Activated CD4-positive, alpha-beta T cell treated with anti-CD3 and anti-CD28 coated beads, Interleukin-10, Interleukin-2, amounts not matched to agents 100 ng/mL and 50 ng/mL, durations not matched to agents 16 hours and 8 hours (primary cell): ENCODE results near the gene ZPR1.
"Not testable (repeated sequence)": the region's sequence is repeated elsewhere in the genome, so short reads cannot be mapped to it uniquely, and the experiment has no call there.

Experiments used
- DNase-seq: peaks from one replicate; pipeline ENCODE4 v3.0.0-alpha.2; 2020

Gene ZPR1

DNA sequence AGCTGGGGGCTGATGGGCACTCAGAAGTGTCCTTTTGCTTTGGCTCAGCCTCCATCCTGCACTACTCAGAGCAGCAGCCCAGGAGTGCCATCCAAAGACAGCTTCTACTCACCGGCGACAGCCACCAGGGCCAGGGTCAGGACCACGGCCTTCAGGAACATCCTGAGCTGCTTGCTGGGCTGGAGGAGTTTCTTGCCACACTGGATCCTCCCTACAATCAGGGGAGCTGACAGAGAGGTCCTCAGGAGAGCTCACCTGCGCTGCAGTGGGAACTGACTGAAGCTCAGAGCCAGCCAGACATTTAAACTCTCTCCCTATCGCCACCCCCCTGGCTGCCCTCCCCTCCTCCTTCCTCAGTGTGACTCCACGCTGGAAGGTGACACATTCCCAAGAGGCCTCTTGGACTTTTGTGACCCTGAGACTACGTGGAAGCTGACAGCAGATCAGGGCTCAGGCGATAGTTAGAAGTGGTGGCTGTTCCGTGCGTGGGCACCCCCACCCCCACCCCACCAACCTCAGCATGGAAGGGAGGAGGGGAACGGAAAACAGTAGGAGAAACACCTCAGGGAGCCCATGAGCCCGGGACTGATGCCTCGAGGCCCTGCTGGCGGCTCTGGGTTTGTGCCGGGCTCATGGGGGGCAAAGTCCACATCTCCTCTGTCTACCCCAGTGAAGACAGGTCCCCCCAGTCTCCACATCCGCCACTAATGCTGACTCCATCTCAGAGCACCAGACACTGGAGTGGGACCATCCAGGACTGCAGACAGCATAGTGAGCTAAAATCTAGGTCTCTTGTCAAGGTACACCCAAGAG is 35.4 kb upstream of the ZPR1 start, which contains the start of gene APOA4:
APOA4 (minus strand) TSS at position 274 of the 813 bp plus-strand sequence; CDS start at position 161, 113 bp downstream.
- no peak for DNase-seq

DNA sequence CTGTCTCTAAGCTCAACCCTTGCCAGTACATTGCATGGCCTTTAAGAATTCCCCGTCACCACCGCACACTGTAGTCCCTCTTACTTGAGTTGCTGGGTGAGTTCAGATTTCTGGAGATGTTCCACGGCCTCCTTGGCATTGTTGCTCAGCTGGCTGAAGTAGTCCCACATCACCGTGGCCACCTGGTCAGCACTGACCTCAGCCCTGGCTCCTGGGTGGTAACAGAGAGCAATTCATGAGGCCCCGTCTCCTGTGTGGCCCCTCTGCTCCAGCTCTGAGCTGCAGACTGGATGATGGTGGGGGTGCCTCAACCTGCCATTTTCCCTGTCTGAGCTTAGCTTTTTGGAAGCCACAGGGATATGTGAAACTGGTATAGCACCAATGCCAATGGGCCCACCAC is 34.8 kb upstream of the ZPR1 start:
- no peak for DNase-seq

DNA sequence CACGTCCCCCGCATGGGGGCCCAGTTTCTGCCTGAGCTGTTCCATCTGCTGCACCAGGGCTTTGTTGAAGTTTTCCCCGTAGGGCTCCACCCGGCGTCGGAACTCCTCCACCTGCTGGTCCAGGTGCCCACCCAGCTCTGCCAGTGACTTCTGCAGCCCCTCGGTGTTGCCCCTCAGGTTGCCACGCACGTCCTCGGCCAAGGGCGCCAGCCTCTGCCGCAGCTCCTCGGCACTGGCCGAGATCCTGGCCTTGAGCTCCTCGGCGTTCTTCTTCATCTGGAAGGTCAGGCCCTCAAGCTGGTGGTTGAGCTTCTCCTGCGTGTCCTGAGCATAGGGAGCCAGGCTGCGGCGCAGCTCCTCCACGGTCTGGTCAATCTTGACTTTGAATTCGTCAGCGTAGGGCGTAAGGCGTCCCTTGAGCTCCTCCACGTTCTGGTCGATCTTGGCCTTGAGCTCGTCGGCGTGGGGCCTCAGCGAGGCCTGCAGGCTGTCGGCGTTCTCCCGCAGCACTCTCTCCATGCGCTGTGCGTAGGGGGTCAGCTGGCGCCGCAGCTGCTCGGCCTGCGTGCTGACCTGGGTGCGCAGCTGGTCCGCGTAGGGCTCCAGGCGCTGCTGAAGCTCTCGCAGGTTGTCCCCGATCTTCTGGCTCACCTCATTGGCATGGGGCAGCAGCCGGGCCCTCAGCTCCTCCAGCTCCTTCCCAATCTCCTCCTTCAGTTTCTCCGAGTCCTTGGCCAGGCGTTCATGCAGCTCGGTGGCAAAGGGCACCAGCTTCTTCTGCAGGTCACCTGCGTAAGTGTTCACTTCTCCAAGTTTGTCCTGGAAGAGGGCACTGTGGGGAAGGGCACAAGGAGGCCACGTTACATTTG is 33.5 kb upstream of the ZPR1 start:
- DNase-seq = no peak

DNA sequence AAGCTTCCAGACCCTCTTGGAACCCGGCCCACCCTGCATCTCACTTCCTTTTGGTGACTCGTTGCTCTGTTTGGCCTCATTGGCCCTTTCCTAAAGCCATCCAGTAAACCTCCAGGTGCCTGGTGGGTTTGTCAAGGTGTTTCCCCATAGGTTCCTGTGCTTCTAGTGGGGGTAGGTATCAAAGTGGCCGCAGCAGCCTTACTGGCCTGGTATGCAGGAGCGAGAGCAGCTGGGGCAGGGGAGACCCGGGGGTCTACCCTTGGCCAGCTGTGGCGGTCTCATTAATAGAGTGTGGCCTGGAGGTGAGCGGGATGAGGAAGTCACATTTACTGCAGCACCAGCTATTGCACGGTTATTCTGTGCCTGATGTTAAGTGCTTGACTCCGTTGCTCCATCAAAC is 31.2 kb upstream of the ZPR1 start:
- no peak for DNase-seq

DNA sequence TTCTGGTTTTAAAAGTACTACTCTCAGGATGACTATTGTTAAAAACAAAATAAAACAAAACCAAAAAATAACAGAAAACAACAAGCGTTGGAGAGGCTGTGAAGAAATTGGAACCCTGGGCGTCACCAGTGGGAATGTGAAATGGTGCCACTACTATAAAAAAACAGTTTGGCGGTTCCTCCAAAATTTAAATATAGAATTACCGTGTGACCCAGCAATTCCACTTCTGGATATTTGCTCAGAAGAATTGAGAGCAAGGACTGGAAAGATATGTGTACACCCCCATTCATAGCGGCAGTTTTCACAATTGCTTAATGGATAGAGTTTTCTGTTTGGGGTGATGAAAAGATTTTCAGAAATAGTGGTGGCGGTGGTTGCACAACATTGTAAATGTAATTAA is 26.7 kb upstream of the ZPR1 start:
- no peak for DNase-seq

DNA sequence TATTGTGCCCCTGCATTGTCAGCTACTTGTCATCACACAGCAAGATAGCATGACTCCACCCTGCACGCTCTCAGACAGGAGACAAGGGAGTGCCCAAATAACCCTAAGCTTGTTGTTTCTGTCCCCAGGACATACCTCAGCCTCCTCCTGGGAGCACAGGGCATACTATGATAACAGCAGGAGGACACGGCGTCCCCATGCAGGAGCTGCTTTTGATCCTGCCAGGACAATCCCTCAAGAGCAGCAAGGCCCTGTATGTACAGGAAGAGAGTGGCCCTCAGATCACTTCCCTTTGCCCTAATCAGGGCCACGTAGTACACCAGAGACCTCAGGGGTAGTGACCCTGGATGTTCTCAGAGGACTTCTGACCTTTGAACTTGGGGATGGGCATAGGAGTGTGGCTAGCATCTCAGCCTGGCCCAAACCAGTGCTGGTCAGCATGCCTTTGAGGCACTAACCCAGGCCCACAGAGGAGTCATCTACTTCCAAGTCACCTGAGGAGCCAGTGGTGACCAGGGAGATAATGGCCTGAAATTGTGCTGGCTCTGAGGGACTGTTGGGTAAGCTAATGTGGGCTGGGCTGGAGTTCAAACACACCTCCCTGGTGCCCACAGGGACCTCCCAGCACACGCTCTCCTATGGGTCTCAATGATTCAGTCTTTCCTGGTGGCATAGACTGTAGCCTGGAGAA is 26.1 kb upstream of the ZPR1 start:
- no peak for DNase-seq

DNA sequence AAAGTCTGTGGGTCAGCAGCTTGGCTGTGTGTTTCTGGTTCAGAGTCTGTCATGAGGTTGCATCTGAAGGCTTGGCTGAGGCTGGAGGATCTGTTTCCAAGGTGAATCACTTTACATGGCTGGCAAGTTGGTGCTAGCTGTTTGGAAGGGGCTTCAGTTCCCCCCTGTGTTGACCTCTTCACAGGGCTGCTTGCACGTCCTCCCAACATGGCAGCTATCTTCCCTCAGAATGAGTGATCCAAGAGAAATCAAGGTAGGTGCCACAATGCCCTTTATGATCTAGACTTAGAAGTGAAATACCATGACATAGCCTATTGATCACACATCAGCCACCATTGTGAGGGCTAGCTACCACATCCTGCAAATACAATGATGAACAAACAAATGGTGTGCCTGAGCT is 25.3 kb upstream of the ZPR1 start:
- DNase-seq = no peak

DNA sequence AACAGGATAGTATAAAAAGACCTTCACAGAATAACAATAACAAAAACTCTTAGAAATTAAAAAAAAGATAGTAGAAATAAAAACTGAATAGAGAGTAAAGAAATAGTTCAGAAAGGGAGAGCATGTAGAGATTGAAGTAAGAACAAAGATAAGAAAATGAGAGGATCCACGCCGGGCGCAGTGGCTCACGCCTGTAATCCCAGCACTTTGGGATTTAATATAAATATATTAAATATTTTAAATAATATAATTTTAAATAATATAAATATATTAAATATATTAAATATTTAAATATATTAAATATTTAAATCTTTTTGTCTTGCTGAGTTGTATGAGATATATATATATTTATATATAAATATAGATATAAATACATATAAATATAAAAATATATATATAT is 24.3 kb upstream of the ZPR1 start:
- no peak for DNase-seq

DNA sequence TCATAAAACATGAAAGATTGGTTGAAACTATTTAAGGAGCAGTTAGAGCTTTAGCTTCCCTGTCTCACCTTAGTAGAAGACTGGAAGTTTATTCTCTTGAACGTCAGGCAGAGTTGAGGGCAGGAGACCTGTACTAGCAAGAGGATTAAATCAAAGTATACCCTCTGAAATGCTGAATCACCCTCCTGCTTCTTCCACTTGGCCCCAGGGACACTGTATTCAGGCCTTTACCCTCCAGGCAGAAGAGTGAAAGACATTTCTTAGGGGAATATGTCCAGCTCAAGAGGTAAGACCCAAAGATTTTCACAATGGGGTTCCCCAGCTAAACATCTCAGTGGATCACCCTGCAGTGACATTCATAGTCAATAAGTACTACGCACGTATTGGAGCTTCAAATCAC is 23.4 kb upstream of the ZPR1 start:
- no peak for DNase-seq

DNA sequence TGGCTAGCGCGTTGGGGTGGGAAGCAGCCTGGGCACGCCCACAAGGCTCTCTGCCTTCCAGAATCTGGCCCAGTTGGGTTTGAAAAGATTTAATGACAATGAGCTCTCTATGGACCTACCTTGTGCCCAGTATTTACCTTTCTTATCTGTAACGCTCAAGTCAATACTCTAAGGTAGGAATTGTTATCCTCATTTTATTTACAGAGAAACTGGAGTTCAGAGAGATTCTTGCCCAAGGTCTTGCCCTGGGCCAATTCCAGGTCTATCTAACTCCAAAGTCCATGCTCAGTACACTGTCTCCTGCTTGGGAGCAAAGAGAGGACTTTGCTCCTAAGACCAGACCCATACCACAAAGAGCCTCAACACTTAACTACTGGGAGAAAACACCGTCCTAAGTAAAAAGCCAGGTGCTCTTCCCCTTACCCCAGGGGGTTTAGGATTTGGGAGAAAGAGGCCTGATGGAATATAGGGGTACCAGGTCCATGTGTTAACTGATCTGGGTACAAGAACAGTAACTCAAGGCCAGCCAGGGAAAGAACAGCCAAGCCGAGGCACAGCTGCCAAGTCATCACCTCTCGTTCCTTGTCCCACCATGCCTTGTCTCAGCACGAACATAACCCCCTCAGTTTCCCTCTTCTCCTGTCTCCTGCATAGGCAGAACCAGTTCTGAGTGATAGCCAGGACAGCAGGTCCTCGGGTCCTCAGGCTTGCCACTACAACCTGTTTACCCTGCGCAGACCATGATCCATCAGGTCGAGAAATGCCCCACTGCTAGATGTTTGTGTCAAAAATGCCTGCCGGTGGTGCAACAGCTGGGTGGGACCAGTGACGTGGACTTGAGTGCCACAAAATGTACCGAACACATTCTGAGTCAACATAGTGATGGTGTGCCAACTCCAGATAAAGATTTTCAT is 20.7 kb upstream of the ZPR1 start:
- no peak for DNase-seq

DNA sequence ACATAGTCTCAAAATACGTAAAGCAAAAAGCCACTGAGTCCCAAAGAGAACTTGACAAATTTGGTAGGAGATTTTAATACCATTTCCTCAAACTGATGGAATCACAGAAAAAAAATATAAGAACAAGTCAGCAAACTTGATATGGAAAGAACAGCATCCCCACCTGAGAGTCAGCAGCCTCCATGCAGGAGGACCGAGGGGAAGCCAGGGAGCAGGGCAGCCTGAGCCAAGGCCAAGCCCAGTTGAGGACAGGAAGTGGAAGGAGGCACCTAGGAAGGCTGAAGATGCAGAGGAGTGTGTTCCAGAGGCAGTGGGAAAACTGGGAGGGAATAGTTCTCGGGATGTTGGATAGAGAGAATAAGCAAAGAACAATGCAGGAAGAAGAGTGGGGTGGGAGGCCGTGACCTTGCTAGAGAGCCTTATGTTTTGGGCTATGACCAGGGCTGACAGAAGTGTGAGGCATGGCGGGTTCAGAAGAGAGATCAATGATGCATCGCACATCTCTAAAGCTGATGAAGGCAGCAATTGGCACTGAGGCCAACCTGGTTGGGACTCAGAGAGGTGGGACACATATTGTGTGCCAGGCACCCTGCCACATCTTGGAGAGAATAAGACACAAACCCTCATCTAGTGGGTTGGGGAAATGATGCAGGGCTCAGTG is 19.9 kb upstream of the ZPR1 start:
- DNase-seq = no peak

DNA sequence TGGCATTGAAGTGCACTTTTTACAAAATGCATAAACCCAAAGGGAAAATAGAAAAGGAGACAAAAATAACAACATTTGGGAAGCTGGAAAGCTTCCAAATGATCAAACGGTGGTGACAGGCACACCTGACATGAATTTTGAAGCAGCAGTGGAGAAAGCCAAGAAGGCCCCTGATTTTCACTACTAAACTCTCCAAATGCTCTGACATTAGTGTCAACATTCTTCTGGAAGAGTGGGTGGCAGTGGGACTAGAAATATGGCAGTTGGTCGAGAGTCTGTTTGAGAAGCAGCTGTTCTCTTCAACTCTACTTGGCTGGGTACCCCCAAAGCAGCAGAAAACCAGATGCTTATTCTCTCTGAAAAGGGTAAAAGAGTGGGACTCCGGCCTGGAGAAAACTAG is 16.2 kb upstream of the ZPR1 start:
- DNase-seq = no peak

DNA sequence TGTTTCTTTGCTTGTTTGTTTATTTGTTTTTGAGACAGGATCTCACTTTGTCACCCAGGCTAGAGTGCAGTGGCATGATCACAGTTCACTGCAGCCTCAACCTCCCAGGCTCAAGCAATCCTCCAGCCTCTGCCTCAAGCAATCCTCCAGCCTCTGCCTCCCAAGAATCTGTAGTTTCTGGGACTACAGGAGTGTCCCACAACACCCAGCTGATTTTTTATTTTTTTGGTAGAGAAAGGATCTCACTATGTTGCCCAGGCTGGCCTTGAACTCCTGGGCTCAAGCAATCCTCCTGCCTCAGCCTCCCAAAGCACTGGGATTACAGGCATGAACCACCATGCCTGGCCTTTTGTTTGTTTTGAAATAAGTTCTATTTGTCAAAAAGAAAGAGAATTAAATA is 13.8 kb upstream of the ZPR1 start:
- not testable (repeated sequence) for DNase-seq

DNA sequence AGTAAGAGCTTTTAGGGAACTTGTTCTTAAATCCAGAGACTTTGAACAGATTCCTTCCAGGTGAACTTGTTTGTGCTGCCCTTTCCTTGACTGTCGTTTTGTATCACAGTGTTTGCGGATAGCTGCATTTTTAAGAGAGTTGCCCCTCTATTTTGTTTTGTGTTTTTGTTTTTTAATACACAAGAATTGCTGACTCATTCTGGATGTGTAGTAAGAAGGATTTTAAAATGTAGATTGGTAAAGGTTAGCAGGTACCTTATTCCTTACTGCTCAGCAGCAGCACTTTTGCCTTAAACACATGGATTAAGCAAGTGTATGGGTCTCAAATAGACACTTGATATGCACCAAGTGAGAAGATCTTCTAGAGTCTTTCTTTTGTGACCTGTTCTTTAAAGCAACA is 12.8 kb upstream of the ZPR1 start:
- no peak for DNase-seq

DNA sequence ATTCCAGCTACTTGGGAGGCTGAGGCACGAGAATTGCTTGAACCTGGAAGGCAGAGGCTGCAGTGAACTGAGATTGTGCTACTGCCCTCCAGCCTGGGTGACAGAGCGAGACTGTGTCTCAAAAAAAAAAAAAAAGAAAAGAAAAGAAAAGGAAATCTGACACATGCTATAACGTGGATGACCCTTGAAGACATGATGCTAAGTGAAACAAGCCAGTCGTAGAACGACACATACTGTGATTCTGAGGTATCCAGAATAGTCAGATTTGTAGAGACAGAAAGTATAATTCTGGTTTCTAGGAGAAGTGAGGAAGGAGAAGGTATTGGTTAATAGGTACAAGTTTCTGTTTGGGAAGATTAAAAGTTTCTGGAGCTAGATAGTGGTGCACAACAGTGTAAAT is 10.5 kb upstream of the ZPR1 start:
- peak; percentile 47 for DNase-seq

DNA sequence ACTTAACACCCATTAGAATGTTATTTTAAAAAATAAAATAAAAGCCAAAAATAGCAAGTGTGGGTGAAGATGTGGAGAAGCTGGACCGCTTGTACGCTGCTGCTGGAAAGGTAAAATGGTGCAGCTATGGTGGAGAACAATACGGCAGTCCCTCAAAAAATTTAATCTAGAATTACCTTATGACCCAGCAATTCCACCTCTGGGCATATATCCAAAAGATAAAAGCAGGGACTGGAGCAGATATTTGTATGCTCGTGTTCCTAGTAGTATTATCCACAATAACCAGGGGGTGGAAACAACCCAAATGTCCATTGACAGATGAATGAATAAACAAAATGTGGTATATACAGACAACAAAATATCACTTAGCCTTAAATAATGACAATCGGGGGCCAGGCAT is 10.0 kb upstream of the ZPR1 start:
- DNase-seq = no peak

DNA sequence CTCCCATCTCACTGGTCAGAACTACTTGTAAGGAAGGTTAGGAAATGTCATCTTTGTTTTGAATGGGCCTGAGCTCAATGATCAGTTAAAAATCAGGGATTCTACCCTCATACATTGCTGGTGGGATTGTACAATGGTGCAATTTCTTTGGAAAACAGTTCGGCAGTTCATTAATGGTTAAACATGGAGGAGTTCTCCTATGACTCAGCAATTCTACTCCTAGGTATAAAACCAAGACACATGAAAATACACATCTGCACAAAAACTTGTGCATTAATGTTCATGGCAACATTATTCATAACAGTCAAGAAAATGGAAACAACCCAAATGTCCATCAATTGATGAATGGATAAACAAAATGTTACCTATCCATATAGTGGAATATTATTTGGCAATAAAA is 8.7 kb upstream of the ZPR1 start:
- no peak for DNase-seq

DNA sequence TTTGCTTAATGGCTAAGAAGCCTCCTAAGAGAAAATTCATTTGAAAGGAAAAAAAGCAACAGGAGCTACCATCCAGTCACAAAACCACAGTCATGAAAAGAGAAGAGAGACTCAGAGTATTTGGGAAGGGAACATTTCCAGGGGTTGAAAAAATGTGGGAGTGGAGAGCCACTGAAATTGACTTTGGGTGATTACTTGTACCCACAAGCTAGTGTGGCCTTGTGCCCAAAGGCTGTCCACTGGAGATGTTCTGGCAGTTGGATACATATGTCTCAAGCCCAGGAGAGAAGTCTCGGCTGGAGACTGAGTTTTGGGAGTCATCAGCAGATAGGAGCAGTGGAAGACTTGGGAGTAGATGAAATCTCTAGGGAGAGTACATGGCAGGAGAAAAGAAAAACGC is 7.0 kb upstream of the ZPR1 start:
- no peak for DNase-seq

DNA sequence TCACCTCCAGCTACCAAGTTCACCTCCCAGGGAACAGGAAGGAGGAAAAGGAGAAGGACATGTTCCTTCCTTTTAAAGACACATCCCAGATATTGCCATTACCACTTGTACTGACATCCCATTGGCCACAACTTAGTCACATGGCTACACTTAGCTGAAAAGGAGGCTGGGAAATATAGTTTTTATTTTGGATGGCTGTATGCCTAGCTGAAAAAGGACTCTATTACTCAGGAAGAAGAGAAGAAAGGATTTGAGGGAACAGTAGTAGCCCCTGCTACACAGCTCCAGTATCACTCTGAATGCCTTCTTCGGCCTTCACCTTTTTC is 5.9 kb upstream of the ZPR1 start:
- DNase-seq = no peak

DNA sequence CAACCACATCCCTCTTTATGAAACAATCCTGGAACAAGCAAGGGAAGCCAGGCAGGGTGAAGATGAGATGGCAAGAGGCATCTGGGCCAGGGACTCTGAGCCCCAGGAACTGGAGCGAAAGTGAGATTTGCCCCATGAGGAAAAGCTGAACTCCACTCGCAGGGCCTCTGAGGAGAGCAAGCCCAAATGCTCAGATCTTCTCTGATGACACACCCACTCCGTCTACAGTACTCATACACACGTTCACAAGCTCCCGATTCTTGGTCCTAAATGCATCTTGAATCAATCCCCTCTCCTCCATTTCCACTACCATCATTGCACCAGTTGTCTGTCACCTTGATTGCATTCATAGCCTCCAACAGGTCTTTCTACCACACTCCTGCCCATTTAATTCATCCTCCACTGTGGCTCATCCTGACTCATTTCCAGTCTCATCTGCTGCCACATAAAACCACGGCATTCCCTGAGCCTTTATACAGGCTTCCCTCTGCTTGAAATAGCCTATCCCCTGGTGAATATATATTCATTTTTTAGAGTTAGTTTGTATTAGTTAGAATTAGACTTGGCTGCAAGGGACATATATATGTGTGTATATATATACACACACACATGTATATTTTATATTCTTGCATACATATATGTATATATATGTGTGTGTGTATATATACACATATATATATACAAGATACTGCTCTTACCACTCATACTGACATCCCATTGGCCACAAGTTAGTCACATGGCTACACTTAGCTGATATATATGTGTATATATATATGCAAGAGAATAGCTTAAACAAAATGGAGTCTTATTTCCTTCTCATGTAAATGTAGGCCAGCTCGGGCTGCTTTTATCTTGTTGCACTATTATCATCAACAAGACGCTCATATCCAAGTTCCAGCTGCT is 5.3 kb upstream of the ZPR1 start:
- DNase-seq = no peak
